HG02759 (cell line): ENCODE measurements around the gene PCNX3.

Experiments
- ATAC-seq: cut with Tn5 transposase; IDR thresholded peaks from one replicate; pipeline ENCODE4 v1.9.1; 2021; ENCODE audit warnings: mild to moderate bottlenecking, moderate library complexity; ENCODE audit not compliant: unreplicated experiment

The PCNX3 gene

DNA sequence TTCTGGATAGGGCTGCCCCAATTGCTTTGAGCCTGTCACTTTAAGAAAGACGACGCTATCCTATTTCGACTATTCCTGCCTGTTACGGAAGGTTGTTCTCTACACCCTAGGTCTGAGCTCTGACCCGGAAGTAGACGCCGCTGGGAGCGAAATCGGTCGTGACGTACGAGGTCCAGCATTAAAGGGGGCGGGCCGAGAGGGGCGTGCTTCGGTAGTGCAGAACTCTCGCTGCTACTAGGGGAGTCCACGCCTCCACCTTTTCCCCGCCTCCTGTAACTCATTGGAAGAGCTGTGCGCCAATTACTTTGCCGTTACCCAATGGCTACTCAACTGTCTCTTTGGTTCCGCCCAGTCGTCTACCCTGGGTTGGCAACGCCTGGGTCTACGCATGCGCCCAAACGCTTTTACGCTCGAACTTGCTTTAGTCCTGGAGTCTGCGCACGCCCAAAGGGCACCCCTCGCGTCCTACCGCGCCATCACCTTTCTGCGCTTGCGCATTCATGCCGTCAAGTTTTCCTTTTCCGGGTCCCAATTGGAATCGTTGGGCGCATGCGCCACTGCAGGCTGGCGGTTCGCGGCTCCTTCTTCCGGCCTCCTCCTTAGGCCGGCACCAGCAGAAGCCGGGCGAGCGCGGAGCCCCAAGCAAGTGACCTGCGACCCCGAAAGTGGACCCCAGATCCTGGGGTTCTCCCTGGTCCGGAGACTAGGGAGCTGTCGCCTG lies at the start of gene PCNX3:
TSS of gene PCNX3 (plus strand) at position 548 of the 721 bp plus-strand sequence. CDS start 536 bp downstream, outside the sequence.
- ATAC-seq: peak; percentile 73

DNA sequence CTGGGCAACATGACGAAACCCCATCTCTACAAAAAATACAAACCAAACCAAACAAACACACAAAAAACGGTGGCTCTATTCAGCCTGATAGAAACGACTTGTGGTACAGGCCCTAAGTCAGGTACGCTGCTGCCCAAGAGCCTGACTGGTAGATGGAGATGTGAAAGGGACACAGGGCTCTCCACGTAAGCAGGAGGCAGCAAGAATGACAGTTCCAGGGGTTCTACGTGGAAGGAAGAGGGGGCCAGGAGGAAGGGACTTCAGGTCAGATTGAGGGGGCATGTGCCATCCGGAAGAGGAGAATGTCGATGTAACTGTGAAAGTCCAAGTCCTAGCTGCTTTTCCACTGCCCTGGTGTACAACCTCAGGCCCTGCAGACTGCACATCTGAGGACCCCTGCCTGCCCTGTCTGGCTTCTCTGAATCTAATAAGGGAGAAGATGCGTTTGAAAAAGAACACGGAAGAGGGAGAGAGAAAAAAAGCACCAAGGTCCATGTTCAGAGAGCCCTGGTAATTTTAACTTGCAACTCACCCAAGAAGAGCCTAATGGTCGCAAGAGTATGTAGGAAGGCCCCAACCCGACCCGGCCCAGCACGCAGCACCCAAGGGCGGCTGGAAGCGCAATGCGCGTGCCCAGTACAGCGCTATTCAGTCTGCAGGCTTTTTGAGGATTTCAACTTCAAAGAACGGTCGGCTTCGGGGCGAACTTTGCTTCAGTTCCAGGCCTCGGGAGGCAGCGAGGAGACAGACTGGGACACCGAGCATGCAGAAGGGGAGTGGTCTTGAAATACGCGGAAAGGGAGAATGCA lies 46.2 kb upstream of the PCNX3 start:
- ATAC-seq: no peak

DNA sequence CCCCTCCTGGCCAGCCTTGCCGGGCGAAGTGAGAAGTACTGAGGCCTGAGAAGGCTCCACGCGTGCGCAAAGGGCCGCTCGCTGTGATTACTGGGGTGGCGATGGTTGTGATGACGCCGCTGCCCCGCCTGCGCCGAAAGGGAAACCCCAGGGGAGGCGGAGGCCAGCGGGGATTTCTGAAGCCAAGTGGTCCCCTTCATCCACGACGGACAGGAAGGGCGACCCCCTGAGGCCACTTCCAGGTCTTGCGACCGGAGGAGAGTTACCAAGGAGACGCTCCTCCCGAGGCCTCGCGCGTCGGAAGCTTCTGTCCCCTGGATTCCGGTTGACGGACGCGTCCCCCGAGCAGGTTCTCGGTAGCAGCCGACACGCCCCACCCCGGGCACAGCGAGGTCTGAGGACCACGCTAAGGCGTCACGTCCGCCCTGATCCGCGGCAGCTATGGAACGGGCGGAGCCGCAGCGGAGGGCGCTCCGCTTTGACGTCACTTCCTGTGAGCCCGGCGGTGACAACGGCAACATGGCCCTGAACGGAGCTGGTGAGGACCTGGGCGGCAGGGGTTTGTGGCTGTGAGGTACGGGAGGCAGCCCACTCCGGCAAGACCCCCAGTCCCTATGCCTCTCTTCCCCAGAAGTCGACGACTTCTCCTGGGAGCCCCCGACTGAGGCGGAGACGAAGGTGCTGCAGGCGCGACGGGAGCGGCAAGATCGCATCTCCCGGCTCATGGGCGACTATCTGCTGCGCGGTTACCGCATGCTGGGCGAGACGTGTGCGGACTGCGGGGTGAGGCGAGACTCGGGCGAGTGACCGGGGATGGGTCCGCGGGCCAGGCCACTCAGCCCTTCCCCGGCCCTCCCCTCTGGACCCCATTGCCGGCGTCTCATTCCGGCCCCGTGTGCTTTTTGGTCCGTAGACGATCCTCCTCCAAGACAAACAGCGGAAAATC lies 45.3 kb upstream of the PCNX3 start, which contains the start of gene ZNRD2:
TSS of gene ZNRD2 (plus strand) at position 505 of the 946 bp plus-strand sequence. CDS start at position 520, 15 bp downstream.
- peak; percentile 69 for ATAC-seq

GRCh38 chr11:65571420-65571819 lies 44.2 kb upstream of the PCNX3 start:
- ATAC-seq: no peak

DNA sequence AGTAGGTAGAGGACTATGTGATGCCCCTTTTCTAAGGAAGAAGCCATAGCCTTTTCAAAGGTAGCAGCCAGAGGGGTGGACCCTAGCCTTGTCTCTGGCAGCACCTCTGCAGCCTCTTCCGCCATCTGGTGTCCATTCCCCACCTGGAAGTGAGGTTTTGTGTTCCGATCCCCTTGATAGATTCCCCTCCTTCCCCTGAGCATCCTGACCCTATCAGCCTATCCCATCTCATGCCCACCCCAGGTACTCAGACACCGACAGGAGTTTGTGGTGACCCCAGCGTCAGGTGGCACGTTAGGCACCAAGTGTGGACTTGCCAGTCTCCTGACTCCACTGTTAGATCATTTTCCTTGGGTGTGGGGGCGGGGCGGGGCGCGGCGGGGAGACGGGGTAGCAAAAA lies 43.6 kb upstream of the PCNX3 start:
- ATAC-seq: no peak

GRCh38 chr11:65572356-65573051 lies 43.1 kb upstream of the PCNX3 start, which contains the start of gene FAM89B:
FAM89B (plus strand) TSS chr11:65572538; CDS start chr11:65572670, 132 bp downstream.
- no peak for ATAC-seq

- ATAC-seq: no peak
Measured at GRCh38 chr11:65573391-65574079, 42.0 kb upstream of the PCNX3 start.

GRCh38 chr11:65574109-65574810 lies 41.3 kb upstream of the PCNX3 start:
- ATAC-seq: peak; percentile 31

GRCh38 chr11:65574811-65575567 lies 40.6 kb upstream of the PCNX3 start:
- no peak for ATAC-seq

DNA sequence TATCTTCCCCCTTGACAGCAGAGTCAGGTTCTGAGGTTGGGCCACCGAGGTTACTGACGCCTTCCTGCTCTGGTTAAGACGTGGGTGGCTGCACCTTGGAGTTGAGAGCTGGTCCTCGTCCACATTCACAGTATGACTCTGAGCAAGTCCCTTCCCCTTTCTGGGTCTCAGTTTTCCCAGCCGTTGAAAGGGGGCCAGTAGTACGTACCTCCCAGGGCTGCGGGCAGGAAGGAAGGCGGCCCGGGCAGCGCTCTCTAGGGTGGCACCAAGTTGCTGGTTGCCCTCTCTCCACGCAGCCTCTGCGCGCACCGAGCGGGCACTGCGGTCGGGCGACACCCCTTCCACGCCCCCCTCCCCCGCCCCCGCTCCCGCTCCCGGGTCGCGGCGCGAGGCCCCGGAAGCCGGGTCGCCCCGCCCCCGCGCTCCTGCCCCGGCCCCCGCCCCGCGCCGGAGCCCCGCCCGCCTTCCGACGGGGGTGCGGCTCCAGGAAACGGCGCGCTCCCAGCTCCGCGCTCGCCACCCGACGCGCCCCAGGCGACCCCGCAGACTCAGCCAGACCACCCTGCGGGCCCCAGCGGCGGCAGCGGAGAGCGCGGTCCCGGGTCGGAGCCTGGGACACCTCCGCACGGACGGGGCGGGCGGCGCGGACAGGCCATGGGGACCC lies 39.9 kb upstream of the PCNX3 start, which contains the start of gene EHBP1L1:
TSS of gene EHBP1L1 (plus strand) at position 486 of the 664 bp plus-strand sequence. CDS start 250 bp downstream, outside the sequence.
- no peak for ATAC-seq

DNA sequence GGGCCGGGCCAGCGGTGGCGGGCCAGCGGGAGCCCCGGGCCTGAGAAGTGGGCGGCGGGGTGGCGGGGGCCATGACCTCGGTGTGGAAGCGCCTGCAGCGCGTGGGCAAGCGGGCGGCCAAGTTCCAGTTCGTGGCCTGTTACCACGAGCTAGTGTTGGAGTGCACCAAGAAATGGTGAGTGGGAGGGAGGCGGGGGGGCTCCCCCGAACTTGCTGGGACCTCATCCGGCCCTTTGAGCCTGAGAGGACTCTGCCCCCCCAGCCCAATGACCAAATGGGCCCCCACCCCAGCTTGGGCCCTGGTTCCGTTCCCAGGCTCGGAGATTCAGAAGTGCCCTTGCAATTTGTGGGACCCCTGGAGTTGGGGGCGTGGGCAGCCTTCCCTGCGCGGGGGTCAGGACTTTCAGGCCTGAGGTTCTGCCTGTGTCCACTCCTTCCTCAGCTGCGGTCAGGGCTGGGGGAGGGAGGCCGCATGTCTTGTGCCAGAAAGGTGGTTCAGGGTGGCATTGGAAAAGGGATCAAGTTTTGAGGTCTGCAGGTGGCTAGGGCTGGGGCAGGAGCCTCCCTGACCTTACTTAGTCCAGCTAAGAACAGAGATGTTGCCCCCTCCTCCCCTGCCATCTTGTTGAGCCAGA lies 39.2 kb upstream of the PCNX3 start:
- no peak for ATAC-seq

GRCh38 chr11:65576867-65577755 lies 38.5 kb upstream of the PCNX3 start:
- ATAC-seq: no peak

DNA sequence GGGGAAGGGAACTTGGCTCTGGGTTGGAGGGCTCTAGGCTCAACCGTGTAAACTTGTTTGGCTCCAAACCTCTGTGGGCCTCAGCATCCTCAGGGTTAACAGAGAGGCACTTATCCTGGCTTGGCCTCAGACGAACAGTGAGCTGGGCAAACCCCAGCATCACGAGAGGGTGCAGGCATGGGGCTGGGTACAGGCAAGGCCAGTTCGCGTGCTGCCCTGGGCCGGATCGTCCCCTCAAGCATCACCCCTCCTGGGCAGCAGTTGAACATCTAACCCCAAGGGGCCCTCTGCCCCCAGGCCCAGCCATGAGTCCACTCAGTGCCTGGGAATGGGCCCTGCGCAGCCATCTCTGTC lies 37.8 kb upstream of the PCNX3 start:
- ATAC-seq: no peak

GRCh38 chr11:65578134-65578533 lies 37.4 kb upstream of the PCNX3 start:
- no peak for ATAC-seq

- no peak for ATAC-seq
Measured at GRCh38 chr11:65578667-65579066, 36.9 kb upstream of the PCNX3 start.

DNA sequence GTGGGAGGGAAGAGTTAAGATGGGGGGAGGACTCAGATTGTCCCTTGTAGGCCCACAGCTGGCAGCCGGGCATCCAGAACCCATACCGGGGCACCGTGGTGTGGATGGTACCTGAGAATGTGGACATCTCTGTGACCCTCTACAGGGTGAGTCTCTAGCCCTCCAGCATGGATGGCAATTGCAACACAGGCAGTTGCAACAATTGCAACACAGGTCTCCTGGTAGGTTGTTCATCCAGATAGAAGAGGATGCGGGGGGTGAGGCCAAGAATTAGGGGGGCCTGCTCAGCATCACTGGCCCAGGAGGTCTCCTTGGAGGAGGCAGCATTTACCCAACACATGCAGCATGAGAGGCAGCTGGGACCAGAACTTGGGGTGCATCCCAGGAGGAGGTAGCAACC lies 36.3 kb upstream of the PCNX3 start:
- no peak for ATAC-seq
